Measurements from ENCODE around the gene IFI27L2.

Gene IFI27L2

DNA sequence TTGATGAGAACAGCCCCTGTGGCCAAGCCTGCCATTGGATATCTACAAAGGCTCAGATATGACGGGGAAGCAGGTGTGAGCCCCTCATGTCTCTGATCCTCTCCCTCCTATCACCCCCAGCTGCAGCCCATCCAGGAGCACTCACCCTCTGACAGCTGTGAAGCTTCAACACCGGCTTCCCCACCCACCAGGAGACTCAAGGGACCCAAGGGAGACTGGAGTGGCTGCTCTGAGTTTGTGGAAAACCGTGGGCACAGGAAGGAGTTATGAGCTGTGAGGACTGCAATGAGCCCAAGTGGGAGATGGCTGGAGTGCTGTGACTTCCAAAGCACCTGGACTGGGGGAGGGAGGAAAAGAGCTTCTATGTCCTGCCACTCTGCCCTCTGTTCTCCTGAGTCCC is 7.9 kb downstream of the IFI27L2 start:
- no peak for DNase-seq

- no peak for DNase-seq
Measured at GRCh38 chr14:94120667-94121340, 8.6 kb downstream of the IFI27L2 start.

DNA sequence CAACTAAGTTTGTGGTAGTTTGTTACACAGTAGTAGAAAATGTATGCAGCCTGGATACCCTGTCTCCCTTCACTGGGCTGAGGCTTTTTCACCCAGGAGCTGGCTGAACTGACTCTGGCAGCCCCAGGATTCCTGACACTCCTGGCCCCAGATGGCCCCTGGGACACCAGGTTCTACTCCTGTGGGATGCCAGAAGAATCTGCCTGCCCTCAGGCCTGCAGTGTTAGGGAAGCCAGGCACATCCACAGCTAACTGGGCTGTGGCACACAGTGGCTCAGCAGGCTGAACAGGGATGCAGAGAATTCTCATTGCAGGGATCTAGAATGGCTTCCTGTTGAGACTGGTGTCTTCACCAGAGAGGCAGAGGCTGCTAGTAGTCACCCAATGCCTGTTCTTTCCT is 10.3 kb downstream of the IFI27L2 start:
- DNase-seq = no peak

- DNase-seq = no peak
Measured at GRCh38 chr14:94117856-94118255, 11.5 kb downstream of the IFI27L2 start.

DNA sequence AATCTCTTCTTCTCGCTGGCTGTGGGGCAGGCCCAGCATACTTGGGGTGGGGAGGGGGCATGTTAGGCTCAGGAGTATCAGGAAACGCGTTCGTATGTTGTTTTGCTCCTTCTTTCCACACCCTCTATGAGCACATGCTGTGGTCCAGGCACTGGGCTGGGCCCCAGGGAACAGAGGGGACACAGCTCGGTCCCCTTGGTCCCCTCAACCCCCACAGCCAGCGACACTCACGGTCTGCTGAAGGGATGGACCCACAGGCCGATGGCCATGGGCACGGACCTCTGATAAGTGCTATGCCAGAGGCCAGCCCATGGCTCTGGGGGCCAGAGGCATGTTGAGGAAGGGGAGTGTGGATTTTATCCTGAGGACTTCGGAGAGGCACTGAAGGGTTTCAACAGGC is 12.7 kb downstream of the IFI27L2 start:
- no peak for DNase-seq

- DNase-seq = no peak
Measured at GRCh38 chr14:94115631-94116030, 13.8 kb downstream of the IFI27L2 start.

DNA sequence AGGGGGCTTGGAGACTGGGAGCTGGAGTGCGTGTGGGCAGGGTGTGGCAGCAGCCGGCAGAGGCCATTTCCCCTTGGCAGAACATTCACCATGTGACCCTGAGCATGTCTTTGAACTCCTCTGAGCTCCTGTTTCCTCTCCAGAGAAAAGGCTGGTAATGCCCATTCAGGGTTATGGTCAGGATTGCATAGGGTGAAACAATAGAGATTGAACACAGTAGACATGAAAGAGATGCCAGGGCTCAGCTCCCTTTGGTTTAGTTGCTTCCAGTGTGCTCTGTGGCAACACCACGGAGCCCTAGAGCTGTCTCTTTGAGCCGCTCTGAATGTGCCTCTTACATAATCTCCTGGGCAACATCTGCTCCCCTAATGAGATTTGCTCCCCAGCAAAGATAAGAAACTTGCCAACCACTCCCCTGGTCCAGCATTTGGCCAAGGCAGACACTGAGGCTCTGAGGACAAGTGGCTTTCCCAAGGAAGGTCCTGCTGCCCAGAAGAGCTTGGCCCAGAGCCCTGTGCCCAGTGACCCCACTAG is 14.3 kb downstream of the IFI27L2 start:
- no peak for DNase-seq

DNA sequence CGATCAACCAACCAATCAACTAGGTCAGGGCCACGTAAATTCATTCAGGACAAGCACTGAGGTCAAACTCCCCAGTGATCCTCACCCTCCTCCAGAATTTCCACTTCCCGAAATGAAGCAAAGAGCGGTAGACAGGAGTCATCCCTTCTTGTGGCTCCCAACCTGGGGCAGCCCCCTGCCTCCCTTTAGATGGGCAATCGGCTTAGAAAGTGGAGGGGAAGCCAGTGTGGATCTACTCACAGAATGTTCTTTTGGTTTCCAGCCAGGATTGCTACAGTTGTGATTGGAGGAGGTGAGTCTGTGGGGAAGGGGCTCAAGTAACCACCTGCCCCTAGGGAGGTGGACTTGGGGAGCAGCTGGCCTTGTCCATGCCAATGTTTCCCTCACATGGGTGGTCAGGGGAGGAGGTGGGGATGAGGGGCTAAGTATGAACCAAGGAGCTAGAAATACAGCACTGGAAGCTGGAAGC is 14.8 kb downstream of the IFI27L2 start:
- DNase-seq = no peak

- no peak for DNase-seq
Measured at GRCh38 chr14:94113908-94114588, 15.4 kb downstream of the IFI27L2 start.

GRCh38 chr14:94113490-94113889 is 15.9 kb downstream of the IFI27L2 start:
- no peak for DNase-seq

DNA sequence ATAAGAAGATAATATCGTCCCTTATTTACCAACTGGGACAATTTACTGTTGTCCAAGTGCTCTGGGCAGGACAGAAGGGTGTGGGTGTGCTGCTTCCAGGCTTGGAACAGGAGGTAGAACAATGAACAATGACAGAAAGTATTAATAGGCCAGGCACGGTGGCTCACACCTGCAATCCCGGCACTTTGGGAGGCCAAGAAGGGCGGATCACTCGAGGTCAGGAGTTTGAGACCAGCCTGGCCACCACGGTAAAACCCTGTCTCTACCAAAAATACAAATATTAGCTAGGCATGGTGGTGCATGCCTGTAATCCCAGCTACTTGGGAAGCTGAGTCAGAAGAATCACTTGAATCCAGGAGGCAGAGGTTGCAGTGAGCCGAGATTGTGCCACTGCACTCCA is 16.3 kb downstream of the IFI27L2 start:
- DNase-seq = no peak

- DNase-seq = no peak
Measured at GRCh38 chr14:94112513-94113063, 16.8 kb downstream of the IFI27L2 start.

- no peak for DNase-seq
Measured at GRCh38 chr14:94111276-94112095, 17.9 kb downstream of the IFI27L2 start.

DNA sequence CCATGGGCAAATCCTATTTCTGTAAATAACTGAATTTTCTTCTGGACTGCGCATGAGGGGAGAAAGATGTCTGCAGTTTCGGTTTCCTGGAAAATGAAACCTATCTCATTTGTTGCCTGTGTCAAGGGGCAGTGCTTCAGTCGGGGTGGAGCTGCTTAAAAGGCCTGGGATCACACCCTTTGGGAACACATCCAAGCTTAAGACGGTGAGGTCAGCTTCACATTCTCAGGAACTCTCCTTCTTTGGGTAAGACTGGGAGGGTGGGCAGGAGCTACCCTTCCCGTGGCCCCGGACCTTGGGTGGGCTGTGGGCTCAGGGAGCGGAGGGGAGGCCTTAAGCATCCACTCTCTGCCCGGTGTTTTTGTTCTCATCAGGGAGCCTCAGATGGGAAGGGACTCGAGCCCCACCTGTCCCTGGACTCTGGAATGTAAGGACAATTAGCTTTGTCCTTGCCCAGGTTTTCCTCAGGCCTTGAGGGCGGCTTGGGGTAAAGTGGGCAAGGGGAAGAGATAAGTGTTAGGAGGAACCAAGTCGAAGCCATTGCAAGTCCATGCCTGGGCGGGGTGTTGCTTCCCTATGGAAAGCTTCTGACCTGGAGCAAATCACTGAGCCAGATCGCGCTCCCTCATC is 18.7 kb downstream of the IFI27L2 start, which contains the start of gene IFI27:
Gene IFI27 (plus strand): TSS at position 185 of the 630 bp plus-strand sequence.
- no peak for DNase-seq

DNA sequence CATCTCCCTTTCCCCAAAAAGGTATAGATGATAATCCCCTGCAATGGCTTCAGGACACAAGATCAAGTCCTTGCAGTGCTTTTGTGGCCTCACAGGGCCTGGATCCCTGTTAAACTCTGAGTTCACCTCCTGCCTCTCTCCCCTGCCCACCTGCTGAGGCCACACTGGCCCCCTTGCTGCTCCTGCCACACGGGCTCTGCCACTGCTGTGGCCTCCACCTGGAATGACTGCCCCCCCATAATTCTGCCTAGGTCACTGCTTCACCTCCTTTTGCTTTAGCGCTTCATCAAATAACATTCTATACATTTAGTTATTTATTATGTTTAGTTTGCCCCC is 19.5 kb downstream of the IFI27L2 start:
- DNase-seq = no peak

DNA sequence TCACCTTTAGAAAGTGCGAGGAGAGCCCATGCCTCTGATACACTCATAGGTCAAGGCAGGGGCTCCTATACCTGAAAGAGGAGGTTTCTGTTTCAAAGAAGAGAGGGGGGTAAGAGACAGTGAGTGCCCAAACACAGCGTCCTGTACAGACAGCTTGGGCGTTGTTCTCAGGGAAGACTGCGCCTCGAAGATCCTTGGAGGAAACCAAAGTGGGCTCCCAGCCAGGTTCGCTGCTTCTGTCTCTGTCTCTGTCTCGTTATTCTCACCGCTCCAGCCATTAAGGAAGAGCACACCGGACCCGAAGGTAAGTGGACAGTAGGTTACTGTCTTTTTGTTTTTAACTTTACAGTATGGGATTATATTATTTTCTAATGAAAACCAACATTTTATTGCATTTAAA is 24.7 kb downstream of the IFI27L2 start:
- DNase-seq = no peak

DNA sequence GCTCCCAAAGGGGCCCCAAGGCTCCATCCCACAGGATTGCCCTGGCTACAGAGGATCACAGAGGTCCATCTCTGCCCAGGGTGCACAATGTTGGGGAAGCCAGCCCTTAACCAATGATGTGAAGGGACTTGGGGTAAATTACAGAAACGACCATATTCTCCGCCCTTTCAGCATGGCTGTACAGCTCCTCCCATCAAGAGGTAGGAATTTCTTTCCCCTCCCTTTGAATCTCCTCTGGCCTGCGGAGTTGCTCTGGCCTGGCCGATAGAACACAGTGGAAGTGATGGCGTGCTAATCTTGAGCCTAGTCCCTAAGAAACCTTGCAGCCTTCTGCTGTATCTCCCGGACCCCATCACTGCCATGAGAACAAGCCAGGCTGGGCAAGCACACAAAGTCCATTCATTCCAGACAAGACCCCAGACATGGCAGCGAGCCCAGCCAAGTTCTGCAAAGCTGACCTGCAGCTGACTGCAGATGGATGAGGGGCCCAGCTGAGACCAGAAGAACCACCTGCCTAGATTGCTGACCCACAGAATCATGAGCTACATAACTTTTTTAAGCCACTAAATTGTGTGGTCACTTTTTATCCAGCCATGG is 25.8 kb downstream of the IFI27L2 start:
- no peak for DNase-seq

GRCh38 chr14:94102768-94103482 is 26.5 kb downstream of the IFI27L2 start:
- no peak for DNase-seq

DNA sequence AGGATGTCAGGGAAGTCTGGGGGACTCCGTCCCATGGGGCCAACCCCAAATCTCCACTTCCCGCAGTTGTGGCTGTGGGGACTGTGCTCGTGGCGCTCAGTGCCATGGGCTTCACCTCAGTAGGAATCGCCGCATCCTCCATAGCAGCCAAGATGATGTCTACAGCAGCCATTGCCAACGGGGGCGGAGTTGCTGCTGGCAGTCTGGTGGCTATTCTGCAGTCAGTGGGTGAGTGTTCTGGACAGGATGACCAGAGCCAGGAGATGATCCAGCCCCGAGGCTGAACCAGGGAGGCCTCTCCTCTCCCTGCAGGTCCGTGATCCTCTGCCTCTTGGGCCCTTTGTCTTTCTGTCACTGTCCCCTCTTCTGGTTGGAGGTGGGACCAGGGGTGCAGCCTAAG is 27.7 kb downstream of the IFI27L2 start:
- DNase-seq = no peak

GRCh38 chr14:94100847-94101246 is 28.6 kb downstream of the IFI27L2 start:
- no peak for DNase-seq

GRCh38 chr14:94099006-94099405 is 30.4 kb downstream of the IFI27L2 start:
- DNase-seq = no peak

Data from NCI-H2107 (cell line).